Naive thymus-derived CD4-positive, alpha-beta T cell (primary cell): Measurements from ENCODE around the gene MED9. TPM values are rescaled to one million over a fixed set of nuclear protein-coding genes. Genes with fewer than 3 reads are reported as not detected.
"Not testable (repeated sequence)": the region's sequence is repeated elsewhere in the genome, so short reads cannot be mapped to it uniquely, and the experiment has no call there.

Experiments
- ATAC-seq: fragments of 150-1000 bp; cut with Tn5 transposase; 2 replicates; pipeline ENCODE4 v1.10.0; 2021; ENCODE audit warnings: mild to moderate bottlenecking, moderate library complexity
- CTCF ChIA-PET: fragments of 350-600 bp; sonication (Branson Sonifier 250); formaldehyde crosslinking; loops from one replicate; lab custom pipeline; 2021; ENCODE audit warnings: antibody characterized with exemption; lab: Charles Lee
- POLR2A ChIA-PET: fragments of 350-600 bp; sonication (Branson Sonifier 250); formaldehyde crosslinking; loops from one replicate; lab custom pipeline; 2021; ENCODE audit warnings: antibody characterized with exemption, inconsistent platforms; lab: Charles Lee
- DNase-seq, 9 donors: peaks; one replicate each; pipeline versions ENCODE4 v3.0.0 to v3.0.0-alpha.2; 2020 to 2022; ENCODE audit warnings: mixed read lengths in 1 of 9
- H3K27ac ChIP-seq: one replicate; pipeline ENCODE4 v1.7.0; 2013; ENCODE audit warnings: mild to moderate bottlenecking, low read depth, low read length, moderate library complexity
- H3K27me3 ChIP-seq, 2 donors: one replicate each; pipeline ENCODE4 v1.7.0; 2013; ENCODE audit warnings: low read length in 2 of 2, mild to moderate bottlenecking in 2 of 2, moderate library complexity in 2 of 2; ENCODE audit not compliant: control insufficient read depth in 2 of 2, insufficient read depth in 2 of 2
- H3K36me3 ChIP-seq, 3 experiments: 1 replicate in 2 of 3; 2 replicates in 1 of 3; pipeline ENCODE4 v1.7.0; 2013; ENCODE audit warnings: low read length in 3 of 3, mild to moderate bottlenecking in 3 of 3, moderate library complexity in 1 of 3; ENCODE audit not compliant: insufficient read depth in 3 of 3, control insufficient read depth in 2 of 3
- H3K4me1 ChIP-seq, 2 donors: one replicate each; pipeline ENCODE4 v1.7.0; 2013; ENCODE audit warnings: low read length in 2 of 2, mild to moderate bottlenecking in 2 of 2, moderate library complexity in 1 of 2; ENCODE audit not compliant: control insufficient read depth in 2 of 2, insufficient read depth in 2 of 2
- H3K4me3 ChIP-seq: 2 replicates; pipeline ENCODE4 v1.7.0; 2013; ENCODE audit warnings: mild to moderate bottlenecking, low read length
- H3K9me3 ChIP-seq, 3 experiments: 1 replicate in 2 of 3; 2 replicates in 1 of 3; pipeline ENCODE4 v1.7.0; 2013; ENCODE audit warnings: low read length in 3 of 3; ENCODE audit not compliant: control insufficient read depth in 2 of 3
- H3K27ac Mint-ChIP-seq, 9 donors: one replicate each; pipeline ENCODE4 v1.8.0; 2020 to 2022; ENCODE audit warnings: mixed read lengths in 9 of 9, mild to moderate bottlenecking in 8 of 9, moderate library complexity in 5 of 9, inconsistent platforms in 2 of 9
- H3K27me3 Mint-ChIP-seq, 5 donors: one replicate each; pipeline ENCODE4 v1.8.0; 2021 to 2022; ENCODE audit warnings: mixed read lengths in 5 of 5, mild to moderate bottlenecking in 1 of 5
- H3K36me3 Mint-ChIP-seq, 5 donors: one replicate each; pipeline ENCODE4 v1.8.0; 2020 to 2022; ENCODE audit warnings: mixed read lengths in 5 of 5, mild to moderate bottlenecking in 3 of 5, inconsistent platforms in 1 of 5
- H3K4me1 Mint-ChIP-seq, 7 donors: one replicate each; pipeline ENCODE4 v1.8.0; 2020 to 2022; ENCODE audit warnings: mixed read lengths in 7 of 7, mild to moderate bottlenecking in 3 of 7, inconsistent platforms in 1 of 7
- H3K4me3 Mint-ChIP-seq, 10 donors: one replicate each; pipeline ENCODE4 v1.8.0; 2020 to 2022; ENCODE audit warnings: mild to moderate bottlenecking in 10 of 10, mixed read lengths in 10 of 10, moderate library complexity in 6 of 10, inconsistent platforms in 2 of 10
- H3K9me3 Mint-ChIP-seq, 11 donors: one replicate each; pipeline ENCODE4 v1.8.0; 2020 to 2022; ENCODE audit warnings: mixed read lengths in 11 of 11, mild to moderate bottlenecking in 4 of 11, inconsistent platforms in 1 of 11, moderate library complexity in 1 of 11
- intact Hi-C, 2 donors: fragments of 100-400 bp; cut with micrococcal nuclease; formaldehyde crosslinking; loops; one replicate each; pipeline ENCODE4 v1.15.1; 2023
- polyA plus RNA-seq, 2 donors: library from polyadenylated mRNA; unstranded; fragments of 300-500 nt; fragmentation: Illumina TruSeq; gene quantifications; one replicate each; pipeline ENCODE4 v1.2.3, GENCODE V29; 2021
- total RNA-seq, 6 experiments: library from RNA in 5 of 6; stranded (reverse) in 5 of 6; gene quantifications; 1 replicate in 5 of 6; 2 replicates in 1 of 6; pipeline ENCODE4 v1.2.3 and lab custom pipeline; 2021 to 2026

MED9 gene
- total and polyA plus RNA-seq, 7 experiments from 2014 or later, result 14.0 to 24.1 (median 17.2) TPM

GRCh38 chr17:17462048-17462824 is 14.6 kb upstream of the MED9 start:
- no peak for DNase-seq
- Mint-ChIP-seq H3K27ac (no peak overlapping the region), H3K9me3 (peaks cover 0 to 9% (median 4%) of the 10 kb centered on the region in 11 donors), H3K27me3 (peaks cover 8 to 15% (median 12%) of the 10 kb centered on the region in 5 donors), H3K4me3 (no peak overlapping the region), H3K4me1 (peaks cover 0 to 5% (median 0%) of the 10 kb centered on the region in 7 donors), H3K36me3 (peaks cover 0 to 3% (median 0%) of the 10 kb centered on the region in 5 donors)
- Histone ChIP-seq H3K4me3 (no peak overlapping the region), H3K27me3 (no peaks in the 10 kb centered on the region), H3K9me3 (no peaks in the 10 kb centered on the region), H3K36me3 (no peaks in the 10 kb centered on the region), H3K27ac (no peak overlapping the region), H3K4me1 (no peaks in the 10 kb centered on the region)
- ATAC-seq, result no peak
- intact Hi-C loops, result no loop called here
- CTCF ChIA-PET, result no interaction called here
- POLR2A ChIA-PET, result no interaction called here

GRCh38 chr17:17463821-17464220 is 13.0 kb upstream of the MED9 start:
- H3K27ac Mint-ChIP-seq, result no peak overlapping the region
- ChIA-PET CTCF (no interaction called here), POLR2A (no interaction called here)
- DNase-seq (no peak), ATAC-seq (no peak)
- peaks cover 0 to 3% (median 0%) of the 10 kb centered on the region in 5 donors for H3K36me3 Mint-ChIP-seq
- H3K9me3 Mint-ChIP-seq, result peaks cover 0 to 9% (median 4%) of the 10 kb centered on the region in 11 donors
- intact Hi-C loops, result no loop called here
- H3K27ac ChIP-seq, result no peak overlapping the region
- H3K4me1 ChIP-seq, result no peaks in the 10 kb centered on the region
- no peaks in the 10 kb centered on the region for H3K27me3 ChIP-seq
- H3K4me1 Mint-ChIP-seq, result peaks cover 0 to 5% (median 0%) of the 10 kb centered on the region in 7 donors
- no peaks in the 10 kb centered on the region for H3K9me3 ChIP-seq
- no peak overlapping the region for H3K4me3 ChIP-seq
- no peak overlapping the region for H3K4me3 Mint-ChIP-seq
- H3K36me3 ChIP-seq, result no peaks in the 10 kb centered on the region
- peaks cover 11 to 15% (median 12%) of the 10 kb centered on the region in 5 donors for H3K27me3 Mint-ChIP-seq

GRCh38 chr17:17465878-17466277 is 10.9 kb upstream of the MED9 start:
- H3K27me3 Mint-ChIP-seq, result peaks cover 12 to 15% (median 13%) of the 10 kb centered on the region in 5 donors
- H3K9me3 Mint-ChIP-seq, H3K27ac Mint-ChIP-seq, H3K4me3 ChIP-seq, H3K27me3 ChIP-seq, H3K27ac ChIP-seq, POLR2A ChIA-PET, ATAC-seq, DNase-seq, H3K9me3 ChIP-seq, H3K4me1 Mint-ChIP-seq, H3K4me1 ChIP-seq, H3K4me3 Mint-ChIP-seq, intact Hi-C loops, H3K36me3 ChIP-seq, H3K36me3 Mint-ChIP-seq: not testable (repeated sequence)
- CTCF ChIA-PET, result interaction anchor here (0.7 kb wide), 1 partner anchor 126 kb away, joined by 3 read pairs; no protein-coding TSS in a partner anchor

GRCh38 chr17:17466511-17466910 is 10.3 kb upstream of the MED9 start:
- POLR2A ChIA-PET, result no interaction called here
- DNase-seq (no peak), ATAC-seq (no peak)
- Mint-ChIP-seq H3K9me3 (peaks cover 0 to 3% (median 0%) of the 10 kb centered on the region in 11 donors), H3K27ac (no peak overlapping the region), H3K4me1 (no peaks in the 10 kb centered on the region), H3K36me3 (no peaks in the 10 kb centered on the region), H3K27me3 (peaks cover 12 to 20% (median 17%) of the 10 kb centered on the region in 5 donors), H3K4me3 (no peak overlapping the region)
- no peaks in the 10 kb centered on the region for H3K36me3 ChIP-seq
- no peak overlapping the region for H3K4me3 ChIP-seq
- H3K9me3 ChIP-seq, result no peaks in the 10 kb centered on the region
- no peak overlapping the region for H3K27ac ChIP-seq
- CTCF ChIA-PET, result interaction anchor here (0.7 kb wide), 1 partner anchor 126 kb away, joined by 3 read pairs; no protein-coding TSS in a partner anchor
- intact Hi-C loops, result no loop called here
- no peaks in the 10 kb centered on the region for H3K4me1 ChIP-seq
- no peaks in the 10 kb centered on the region for H3K27me3 ChIP-seq

GRCh38 chr17:17467016-17467415 is 9.8 kb upstream of the MED9 start:
- H3K4me1 Mint-ChIP-seq, result no peaks in the 10 kb centered on the region
- no peak overlapping the region for H3K4me3 ChIP-seq
- no peak for DNase-seq
- no peaks in the 10 kb centered on the region for H3K9me3 ChIP-seq
- H3K36me3 ChIP-seq, result no peaks in the 10 kb centered on the region
- peaks cover 0 to 3% (median 0%) of the 10 kb centered on the region in 11 donors for H3K9me3 Mint-ChIP-seq
- CTCF ChIA-PET, result interaction anchor here (1.6 kb wide), 1 partner anchor 30 kb away, joined by 5 read pairs; no protein-coding TSS in a partner anchor
- H3K36me3 Mint-ChIP-seq, result no peaks in the 10 kb centered on the region
- H3K27ac Mint-ChIP-seq, result no peak overlapping the region
- no peaks in the 10 kb centered on the region for H3K27me3 ChIP-seq
- H3K4me1 ChIP-seq, result no peaks in the 10 kb centered on the region
- intact Hi-C loops, result no loop called here
- peaks cover 12 to 20% (median 17%) of the 10 kb centered on the region in 5 donors for H3K27me3 Mint-ChIP-seq
- no peak overlapping the region for H3K27ac ChIP-seq
- POLR2A ChIA-PET, result no interaction called here
- H3K4me3 Mint-ChIP-seq, result no peak overlapping the region
- ATAC-seq, result no peak

- no peaks in the 10 kb centered on the region for H3K4me1 Mint-ChIP-seq
- H3K27ac Mint-ChIP-seq, result no peak overlapping the region
- intact Hi-C loops, result no loop called here
- Histone ChIP-seq H3K27ac (no peak overlapping the region), H3K36me3 (no peaks in the 10 kb centered on the region), H3K4me3 (no peak overlapping the region), H3K9me3 (no peaks in the 10 kb centered on the region), H3K27me3 (no peaks in the 10 kb centered on the region), H3K4me1 (no peaks in the 10 kb centered on the region)
- ChIA-PET POLR2A (no interaction called here), CTCF (interaction anchor here (0.8 to 1.6 kb wide), 2 partner anchors 29 to 32 kb away, joined by 3 to 5 read pairs; no protein-coding TSS in a partner anchor)
- H3K4me3 Mint-ChIP-seq, result no peak overlapping the region
- DNase-seq (no peak), ATAC-seq (no peak)
- H3K9me3 Mint-ChIP-seq, result peaks cover 0 to 3% (median 0%) of the 10 kb centered on the region in 11 donors
- peaks cover 12 to 20% (median 17%) of the 10 kb centered on the region in 5 donors for H3K27me3 Mint-ChIP-seq
- no peaks in the 10 kb centered on the region for H3K36me3 Mint-ChIP-seq
These were observed 9.1 kb upstream of the MED9 start for GRCh38 chr17:17467720-17468119.
